ENCODE data around the gene IFNE.
A peak's percentile ranks its signal among the peaks of the same experiment; 100 is the strongest.
"Not testable (repeated sequence)": the region's sequence is repeated elsewhere in the genome, so short reads cannot be mapped to it uniquely, and the experiment has no call there.

Gene IFNE

GRCh38 chr9:21491756-21492155 is 9.6 kb upstream of the IFNE start:
- DNase-seq (ENCODE audit: low spot score) = no peak

GRCh38 chr9:21481470-21482056 is 550 bp downstream of the IFNE start:
- DNase-seq (ENCODE audit: low spot score) = no peak

GRCh38 chr9:21479152-21479702 is 2.9 kb downstream of the IFNE start:
- DNase-seq (ENCODE audit: low spot score) = no peak

DNA sequence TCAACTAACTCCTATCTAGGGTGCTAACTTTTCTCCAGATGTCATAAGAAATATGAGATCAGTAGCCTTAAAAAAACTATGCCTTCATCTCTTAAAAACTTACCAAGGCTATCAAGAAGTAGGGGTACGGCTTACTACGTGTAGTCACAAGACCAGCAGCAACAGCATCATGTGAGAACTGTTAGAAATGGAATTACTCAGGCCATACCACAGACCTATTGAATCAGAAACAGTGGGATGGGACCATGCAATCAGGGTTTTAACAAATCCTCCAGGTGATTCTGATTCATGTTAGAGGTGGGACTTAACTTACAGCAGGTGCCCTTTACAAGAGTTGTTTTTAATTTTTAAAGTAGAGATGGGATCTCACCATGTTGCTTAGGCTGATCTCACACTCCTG is 4.6 kb downstream of the IFNE start:
- no peak for DNase-seq (ENCODE audit: low spot score)

GRCh38 chr9:21473236-21473635 is 8.9 kb downstream of the IFNE start:
- peak; percentile 8 for DNase-seq (ENCODE audit: low spot score)

DNA sequence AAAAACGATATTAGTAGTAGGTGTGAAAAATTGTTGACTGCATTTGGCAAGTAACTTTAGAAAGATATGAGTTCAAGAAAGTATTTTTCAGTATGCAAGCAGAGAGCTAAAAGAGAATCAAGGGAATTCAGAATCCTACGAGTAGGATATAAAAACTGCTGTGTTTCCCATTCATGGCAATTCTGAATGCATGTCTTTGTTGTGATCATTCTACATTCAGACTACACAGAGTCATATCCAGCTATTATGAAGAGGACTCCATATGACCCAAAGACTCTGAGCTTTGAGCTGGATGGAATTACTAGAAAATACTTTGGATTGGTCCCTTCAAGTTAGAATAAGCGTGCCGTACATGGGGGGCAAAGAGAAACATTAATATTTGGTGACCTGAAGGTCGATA is 12.0 kb downstream of the IFNE start:
- no peak for DNase-seq (ENCODE audit: low spot score)

GRCh38 chr9:21465859-21466518 is 16.1 kb downstream of the IFNE start:
- DNase-seq (ENCODE audit: low spot score) = peak; percentile 69

DNA sequence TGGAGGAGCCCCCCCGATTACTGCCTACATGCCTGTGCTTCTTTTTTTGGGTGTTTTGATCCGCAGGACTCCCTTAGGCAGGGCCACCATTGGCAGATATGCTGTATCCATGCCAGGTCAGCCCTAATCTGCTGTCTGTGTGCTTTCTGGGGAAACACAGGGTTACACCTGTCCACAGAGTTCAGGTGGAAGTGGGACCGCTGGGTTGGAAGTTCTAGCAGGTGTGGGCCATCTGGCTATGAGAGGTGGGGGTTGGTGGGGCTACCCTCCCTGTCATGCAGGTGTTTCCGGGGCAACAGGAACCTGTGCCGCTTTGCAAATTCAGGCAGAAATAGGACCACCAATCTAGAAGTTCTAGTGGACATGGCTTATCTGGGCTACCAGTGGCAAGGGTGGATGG is 17.0 kb downstream of the IFNE start:
- no peak for DNase-seq (ENCODE audit: low spot score)

- DNase-seq (ENCODE audit: low spot score) = no peak
These were observed 20.7 kb downstream of the IFNE start for GRCh38 chr9:21461377-21461776.

DNA sequence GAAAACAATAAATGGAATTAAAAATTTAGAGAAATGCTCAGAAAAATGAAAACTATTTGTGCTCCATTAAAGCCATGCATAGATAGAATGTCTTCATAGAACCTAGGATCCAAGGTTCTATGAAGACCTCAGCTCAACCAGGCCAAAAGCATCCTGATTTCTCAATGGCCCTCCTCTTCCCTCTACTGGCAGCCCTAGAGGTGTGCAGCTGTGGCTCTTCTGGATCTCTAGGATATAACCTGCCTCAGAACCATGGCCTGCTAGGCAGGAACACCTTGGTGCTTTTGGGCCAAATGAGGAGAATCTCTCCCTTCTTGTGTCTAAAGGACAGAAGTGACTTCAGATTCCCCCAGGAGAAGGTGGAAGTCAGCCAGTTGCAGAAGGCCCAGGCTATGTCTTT is 26.8 kb downstream of the IFNE start:
- peak; percentile 36 for DNase-seq (ENCODE audit: low spot score)

GRCh38 chr9:21454149-21454548 is 28.0 kb downstream of the IFNE start:
- no peak for DNase-seq (ENCODE audit: low spot score)

DNA sequence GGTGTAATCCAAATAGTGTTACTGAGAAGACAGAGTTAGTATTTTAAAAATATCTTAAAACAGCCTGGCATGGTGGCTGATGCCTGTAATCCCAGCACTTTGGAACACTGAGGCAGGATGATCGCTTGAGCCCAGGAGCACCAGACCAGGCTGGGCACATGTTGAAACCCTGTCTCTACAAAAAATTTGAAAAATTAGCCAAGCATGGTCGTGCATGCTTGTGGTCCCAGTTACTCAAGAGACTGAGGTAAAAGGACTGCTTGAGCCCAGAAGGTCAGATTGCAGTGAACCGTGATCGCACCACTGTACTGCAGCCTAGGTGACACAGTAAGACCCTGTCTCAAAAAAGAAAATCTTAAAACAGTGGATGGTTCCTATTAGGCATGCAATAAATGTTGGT is 29.4 kb downstream of the IFNE start:
- no peak for DNase-seq (ENCODE audit: low spot score)

DNA sequence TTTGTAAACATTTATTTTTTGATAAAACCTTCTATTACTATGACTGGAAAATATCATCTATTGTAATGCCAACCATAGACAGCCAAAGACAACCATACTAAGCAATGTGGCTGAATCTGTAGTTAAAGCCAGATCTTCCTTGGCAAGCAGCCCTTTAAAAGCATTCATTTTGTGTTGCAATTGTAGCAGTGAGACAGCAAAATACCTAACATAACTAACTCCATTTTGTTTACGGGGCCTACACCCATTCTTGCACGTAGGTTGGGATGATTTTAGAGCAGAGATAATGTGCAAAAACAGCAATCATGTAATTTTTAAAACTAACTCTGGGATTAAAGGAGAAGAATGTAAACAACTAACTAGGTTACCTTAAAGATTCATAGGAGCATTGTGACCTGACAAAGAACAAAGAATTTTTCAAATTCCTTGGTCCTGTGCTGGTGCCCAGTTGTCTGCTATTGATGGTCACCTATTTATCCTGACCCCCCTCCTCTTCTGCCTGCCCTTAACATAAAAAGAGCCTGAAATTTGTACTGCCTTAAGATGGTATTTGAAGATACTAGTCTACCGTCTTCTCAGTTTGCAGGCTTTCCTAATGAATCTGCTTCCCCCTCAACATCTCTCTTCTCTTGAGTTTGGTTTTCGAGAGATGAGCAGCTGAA is 31.2 kb downstream of the IFNE start:
- no peak for DNase-seq (ENCODE audit: low spot score)

DNA sequence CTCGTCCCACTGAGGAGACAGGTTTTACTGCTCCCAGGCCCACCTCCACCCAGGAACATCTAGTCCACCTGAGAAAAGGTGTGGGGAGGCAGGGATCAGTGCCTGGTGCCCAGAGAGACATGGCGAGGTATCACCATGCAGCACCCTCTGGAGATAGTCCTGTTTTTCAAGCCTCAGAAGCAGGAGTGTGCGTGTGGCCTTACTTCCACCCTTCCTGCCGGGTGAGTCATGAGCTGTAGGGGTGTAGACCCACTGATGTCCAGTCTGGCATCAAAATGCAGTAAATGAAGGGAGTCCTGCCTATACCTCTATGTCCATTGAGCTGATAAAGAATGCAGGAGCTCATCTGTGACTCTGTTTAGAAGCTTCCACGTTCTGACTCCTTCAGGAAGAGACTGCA is 32.8 kb downstream of the IFNE start:
- not testable (repeated sequence) for DNase-seq (ENCODE audit: low spot score)

DNA sequence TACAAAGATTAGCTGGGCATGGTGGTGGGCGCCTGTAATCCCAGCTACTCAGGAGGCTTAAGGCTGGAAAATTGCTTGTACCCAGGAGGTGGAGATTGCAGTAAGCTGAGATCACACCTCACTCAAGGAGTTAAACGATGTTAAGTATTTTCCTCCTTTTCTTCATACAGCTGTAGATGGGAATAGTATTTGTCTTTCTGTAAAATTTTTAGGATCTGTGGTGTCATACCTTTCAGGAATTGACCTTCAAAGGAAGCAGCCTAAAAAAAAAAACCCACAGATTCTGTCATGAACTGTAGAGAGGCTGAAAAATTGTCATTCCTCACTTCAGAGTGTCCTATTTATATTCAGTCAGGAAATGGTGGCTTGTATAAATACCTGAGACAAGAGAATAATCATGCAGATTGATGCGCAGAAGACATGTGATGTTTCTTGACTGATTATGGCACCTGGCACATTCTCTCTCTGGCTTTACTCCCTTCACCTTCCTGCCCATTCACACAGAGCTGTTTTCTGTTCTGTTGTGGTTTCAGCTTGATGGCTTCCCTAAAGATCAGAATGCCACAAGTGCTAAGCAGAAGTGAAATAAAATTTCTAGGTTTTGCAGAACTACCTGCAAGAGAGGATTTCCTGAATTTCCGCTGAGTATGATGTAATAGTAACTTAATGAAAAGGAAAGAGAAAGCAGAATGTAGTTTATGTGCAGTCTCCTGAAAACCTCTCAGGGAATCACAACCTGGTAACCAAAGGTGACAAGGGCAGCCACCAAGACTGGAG is 38.1 kb downstream of the IFNE start:
- DNase-seq (ENCODE audit: low spot score) = peak; percentile 35

DNA sequence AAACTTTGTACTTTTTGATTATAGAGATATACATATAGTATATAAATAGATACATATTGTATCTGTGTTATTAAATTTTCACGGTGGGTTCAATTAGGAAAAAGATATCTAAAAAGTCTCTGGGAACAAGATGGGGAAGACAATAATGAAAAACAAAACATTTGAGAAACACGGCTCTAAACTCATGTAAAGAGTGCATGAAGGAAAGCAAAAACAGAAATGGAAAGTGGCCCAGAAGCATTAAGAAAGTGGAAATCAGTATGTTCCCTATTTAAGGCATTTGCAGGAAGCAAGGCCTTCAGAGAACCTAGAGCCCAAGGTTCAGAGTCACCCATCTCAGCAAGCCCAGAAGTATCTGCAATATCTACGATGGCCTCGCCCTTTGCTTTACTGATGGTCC is 42.0 kb downstream of the IFNE start, which contains the start of gene IFNA1:
Gene IFNA1, plus strand, starts transcription at position 301 of the 400 bp plus-strand sequence. Its CDS starts 69 bp downstream, at position 370.
- DNase-seq (ENCODE audit: low spot score) = no peak

- DNase-seq (ENCODE audit: low spot score) = not testable (repeated sequence)
These were observed 47.1 kb downstream of the IFNE start for GRCh38 chr9:21435015-21435383.

- DNase-seq (ENCODE audit: low spot score) = peak; percentile 71
These were observed 47.7 kb downstream of the IFNE start for GRCh38 chr9:21434202-21435014.

GRCh38 chr9:21432672-21433425 is 49.3 kb downstream of the IFNE start:
- peak; percentile 34 for DNase-seq (ENCODE audit: low spot score)

Measured in NAMALWA (cell line).